ENCODE measurements around the gene LPAR1. TPM values are rescaled to one million over a fixed set of nuclear protein-coding genes. Genes with fewer than 3 reads are reported as not detected.

LPAR1 gene
- total and polyA plus RNA-seq, 2 donors (not counting 1 experiment from before 2014, with no cell fraction given), result 0.06 TPM; not detected in 1

DNA sequence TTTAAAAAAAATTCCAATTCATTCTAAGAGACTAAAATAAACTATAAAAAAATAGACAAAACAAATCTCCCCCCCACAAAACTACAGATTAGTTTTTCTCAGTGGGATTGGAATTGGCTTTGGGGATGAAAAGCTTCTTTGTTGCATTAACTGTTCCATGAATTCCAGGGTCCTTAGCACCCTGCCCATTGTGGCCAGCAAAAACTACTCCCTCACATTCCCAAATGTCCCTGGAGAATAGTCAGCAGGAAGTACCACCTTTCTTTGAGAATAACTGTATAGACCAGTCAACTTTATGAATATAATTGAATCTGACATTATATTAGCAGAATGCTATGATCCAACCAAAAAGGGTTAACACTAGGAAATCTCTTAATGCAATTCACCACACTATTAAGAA, 147.9 kb downstream of the LPAR1 start:
- no peak overlapping the region for H3K4me3 Mint-ChIP-seq
- ChIA-PET POLR2A (no interaction called here), CTCF (no interaction called here)
- Histone ChIP-seq H3K4me3 (ENCODE audit: control extremely low read depth in 1 of 5, extremely low read depth in 1 of 5, insufficient read depth in 1 of 5, low read depth in 2 of 5, low read length in 4 of 5) (no peak overlapping the region), H3K79me2 (ENCODE audit: control insufficient read depth, insufficient read depth, low read length) (no peaks in the 10 kb centered on the region), H3K9me3 (ENCODE audit: control extremely low read depth in 1 of 3, control insufficient read depth in 2 of 3, insufficient read depth in 1 of 3, low read length in 2 of 3) (no peaks in the 10 kb centered on the region), H3K9ac (ENCODE audit: low read length) (no peak overlapping the region), H4K20me1 (ENCODE audit: control insufficient read depth, insufficient read depth, low read length, poor library complexity, severe bottlenecking) (no peaks in the 10 kb centered on the region), H3K27me3 (replicated peaks in 1 of 4; ENCODE audit: control extremely low read depth in 1 of 4, control insufficient read depth in 3 of 4, insufficient read depth in 4 of 4, low read length in 3 of 4) (no peaks in the 10 kb centered on the region), H3K4me1 (ENCODE audit: control insufficient read depth in 2 of 2, insufficient read depth in 2 of 2, low read length in 2 of 2) (no peaks in the 10 kb centered on the region), H3K36me3 (replicated peaks in 1 of 2; ENCODE audit: control extremely low read depth in 1 of 2, control insufficient read depth in 1 of 2, extremely low read depth in 1 of 2, insufficient read depth in 2 of 2, low read length in 1 of 2) (no peaks in the 10 kb centered on the region), H3K27ac (ENCODE audit: low read length in 2 of 2) (no peak overlapping the region), H2AFZ (ENCODE audit: insufficient read depth, low read depth, low read length, poor library complexity, severe bottlenecking) (no peak overlapping the region), H3K4me2 (replicated peaks; ENCODE audit: low read depth, low read length, poor library complexity, severe bottlenecking) (no peak overlapping the region)
- H3K4me1 Mint-ChIP-seq, result no peaks in the 10 kb centered on the region
- no peaks in the 10 kb centered on the region for H3K27me3 Mint-ChIP-seq
- DNase-seq, result no peak
- H3K9me3 Mint-ChIP-seq (ENCODE audit: insufficient read depth), result no peaks in the 10 kb centered on the region
- H3K27ac Mint-ChIP-seq, result no peak overlapping the region
- ATAC-seq (ENCODE audit: low read depth), result no peak
- TF ChIP-seq EZH2 (IDR thresholded peaks at IDR 0.05; ENCODE audit: borderline replicate concordance, insufficient read depth, low read depth, low read length, poor library complexity, severe bottlenecking), result no peak
- no peak for TF ChIP-seq CTCF (IDR thresholded peaks at IDR 0.05)
- intact Hi-C loops (cut with micrococcal nuclease), result no loop called here

- H3K27me3 Mint-ChIP-seq, result no peaks in the 10 kb centered on the region
- Histone ChIP-seq H3K4me3 (ENCODE audit: control extremely low read depth in 1 of 5, extremely low read depth in 1 of 5, insufficient read depth in 1 of 5, low read depth in 2 of 5, low read length in 4 of 5) (no peak overlapping the region), H3K36me3 (replicated peaks in 1 of 2; ENCODE audit: control extremely low read depth in 1 of 2, control insufficient read depth in 1 of 2, extremely low read depth in 1 of 2, insufficient read depth in 2 of 2, low read length in 1 of 2) (no peaks in the 10 kb centered on the region), H3K27ac (ENCODE audit: low read length in 2 of 2) (no peak overlapping the region), H3K27me3 (replicated peaks in 1 of 4; ENCODE audit: control extremely low read depth in 1 of 4, control insufficient read depth in 3 of 4, insufficient read depth in 4 of 4, low read length in 3 of 4) (no peaks in the 10 kb centered on the region), H3K79me2 (ENCODE audit: control insufficient read depth, insufficient read depth, low read length) (no peaks in the 10 kb centered on the region), H2AFZ (ENCODE audit: insufficient read depth, low read depth, low read length, poor library complexity, severe bottlenecking) (no peak overlapping the region), H3K9ac (ENCODE audit: low read length) (no peak overlapping the region), H3K9me3 (ENCODE audit: control extremely low read depth in 1 of 3, control insufficient read depth in 2 of 3, insufficient read depth in 1 of 3, low read length in 2 of 3) (no peaks in the 10 kb centered on the region), H3K4me1 (ENCODE audit: control insufficient read depth in 2 of 2, insufficient read depth in 2 of 2, low read length in 2 of 2) (no peaks in the 10 kb centered on the region), H4K20me1 (ENCODE audit: control insufficient read depth, insufficient read depth, low read length, poor library complexity, severe bottlenecking) (no peaks in the 10 kb centered on the region), H3K4me2 (replicated peaks; ENCODE audit: low read depth, low read length, poor library complexity, severe bottlenecking) (no peak overlapping the region)
- WGBS (ENCODE audit: insufficient coverage), result no CpG with 5 or more reads among the region's 3 CpGs
- TF ChIP-seq EZH2 (IDR thresholded peaks at IDR 0.05; ENCODE audit: borderline replicate concordance, insufficient read depth, low read depth, low read length, poor library complexity, severe bottlenecking) (no peak), CTCF (IDR thresholded peaks at IDR 0.05) (no peak)
- H3K4me1 Mint-ChIP-seq, result no peaks in the 10 kb centered on the region
- DNase-seq (no peak), ATAC-seq (ENCODE audit: low read depth) (no peak)
- CTCF ChIA-PET, result no interaction called here
- POLR2A ChIA-PET, result no interaction called here
- intact Hi-C loops (cut with micrococcal nuclease), result no loop called here
- H3K27ac Mint-ChIP-seq, result no peak overlapping the region
- H3K9me3 Mint-ChIP-seq (ENCODE audit: insufficient read depth), result no peaks in the 10 kb centered on the region
- no peak overlapping the region for H3K4me3 Mint-ChIP-seq
These were observed 151.0 kb downstream of the LPAR1 start for GRCh38 chr9:110887276-110887675.

All from B cell (primary cell).